Esophagus squamous epithelium (tissue), 4 donors: ENCODE data around the gene FLVCR1.

Experiments used
- POLR2A ChIP-seq, 4 donors: fragments of 450-650 bp; IDR thresholded peaks; one replicate each; pipeline ENCODE4 v1.6.1; 2017; ENCODE audit warnings: antibody characterized with exemption in 4 of 4, mild to moderate bottlenecking in 4 of 4, moderate library complexity in 3 of 4
- TF ChIP-seq, protein P1 (sequence below), 6 experiments: fragments of 450-650 bp in 4 of 6; fragments of 200-600 bp in 2 of 6; sonication (generic) in 2 of 6; IDR thresholded peaks; one replicate each; pipeline ENCODE4 v1.5.1; 2016 to 2019; ENCODE audit warnings: antibody characterized with exemption in 6 of 6, mild to moderate bottlenecking in 4 of 6, moderate library complexity in 4 of 6

GRCh38 chr1:212899845-212900244, 41.8 kb downstream of the FLVCR1 start:
- TF ChIP-seq, protein P1, sequence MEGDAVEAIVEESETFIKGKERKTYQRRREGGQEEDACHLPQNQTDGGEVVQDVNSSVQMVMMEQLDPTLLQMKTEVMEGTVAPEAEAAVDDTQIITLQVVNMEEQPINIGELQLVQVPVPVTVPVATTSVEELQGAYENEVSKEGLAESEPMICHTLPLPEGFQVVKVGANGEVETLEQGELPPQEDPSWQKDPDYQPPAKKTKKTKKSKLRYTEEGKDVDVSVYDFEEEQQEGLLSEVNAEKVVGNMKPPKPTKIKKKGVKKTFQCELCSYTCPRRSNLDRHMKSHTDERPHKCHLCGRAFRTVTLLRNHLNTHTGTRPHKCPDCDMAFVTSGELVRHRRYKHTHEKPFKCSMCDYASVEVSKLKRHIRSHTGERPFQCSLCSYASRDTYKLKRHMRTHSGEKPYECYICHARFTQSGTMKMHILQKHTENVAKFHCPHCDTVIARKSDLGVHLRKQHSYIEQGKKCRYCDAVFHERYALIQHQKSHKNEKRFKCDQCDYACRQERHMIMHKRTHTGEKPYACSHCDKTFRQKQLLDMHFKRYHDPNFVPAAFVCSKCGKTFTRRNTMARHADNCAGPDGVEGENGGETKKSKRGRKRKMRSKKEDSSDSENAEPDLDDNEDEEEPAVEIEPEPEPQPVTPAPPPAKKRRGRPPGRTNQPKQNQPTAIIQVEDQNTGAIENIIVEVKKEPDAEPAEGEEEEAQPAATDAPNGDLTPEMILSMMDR (IDR thresholded peaks at IDR 0.05), result no peak
- no peak for TF ChIP-seq POLR2A (IDR thresholded peaks at IDR 0.05)
